Glutamatergic neuron (in vitro differentiated cells): ENCODE data around the gene LARP1. TPM values are rescaled to one million over a fixed set of nuclear protein-coding genes. Genes with fewer than 3 reads are reported as not detected.

ENCODE experiments used
- DNase-seq: peaks from one replicate; pipeline ENCODE4 v3.0.0; 2022
- H3K27ac Mint-ChIP-seq: one replicate; pipeline ENCODE4 v1.8.0; 2020; ENCODE audit warnings: mild to moderate bottlenecking, mixed read lengths, inconsistent platforms; ENCODE audit not compliant: unreplicated experiment
- H3K27me3 Mint-ChIP-seq: one replicate; pipeline ENCODE4 v1.8.0; 2020; ENCODE audit warnings: mild to moderate bottlenecking, moderate library complexity, mixed read lengths, inconsistent platforms; ENCODE audit not compliant: unreplicated experiment
- H3K36me3 Mint-ChIP-seq: one replicate; pipeline ENCODE4 v1.8.0; 2020; ENCODE audit warnings: mild to moderate bottlenecking, mixed read lengths, inconsistent platforms; ENCODE audit not compliant: unreplicated experiment
- H3K4me1 Mint-ChIP-seq: one replicate; pipeline ENCODE4 v1.8.0; 2020; ENCODE audit warnings: mild to moderate bottlenecking, low read depth, mixed read lengths, inconsistent platforms; ENCODE audit not compliant: unreplicated experiment
- H3K4me3 Mint-ChIP-seq: one replicate; pipeline ENCODE4 v1.8.0; 2020; ENCODE audit warnings: mild to moderate bottlenecking, mixed read lengths, inconsistent platforms; ENCODE audit not compliant: unreplicated experiment
- H3K9me3 Mint-ChIP-seq: one replicate; pipeline ENCODE4 v1.8.0; 2020; ENCODE audit warnings: mild to moderate bottlenecking, moderate library complexity, mixed read lengths, inconsistent platforms; ENCODE audit not compliant: unreplicated experiment
- total RNA-seq: library from RNA; stranded (reverse); fragmentation: NEBNext Ultra II Directional; extraction: Animal tissue kit (Norgen Biotek cat#: 25700); gene quantifications from one replicate; pipeline ENCODE4 v1.2.1, GENCODE V29; 2021; ENCODE audit not compliant: unreplicated experiment
- TF ChIP-seq, protein P1 (sequence below): fragments of 200-600 bp; sonication (generic); IDR thresholded peaks from one replicate; pipeline ENCODE4 v1.5.0; 2021; ENCODE audit not compliant: partially characterized antibody, unreplicated experiment

Gene LARP1
- total RNA-seq, 1 donor from 2014 or later, result 199 TPM

DNA sequence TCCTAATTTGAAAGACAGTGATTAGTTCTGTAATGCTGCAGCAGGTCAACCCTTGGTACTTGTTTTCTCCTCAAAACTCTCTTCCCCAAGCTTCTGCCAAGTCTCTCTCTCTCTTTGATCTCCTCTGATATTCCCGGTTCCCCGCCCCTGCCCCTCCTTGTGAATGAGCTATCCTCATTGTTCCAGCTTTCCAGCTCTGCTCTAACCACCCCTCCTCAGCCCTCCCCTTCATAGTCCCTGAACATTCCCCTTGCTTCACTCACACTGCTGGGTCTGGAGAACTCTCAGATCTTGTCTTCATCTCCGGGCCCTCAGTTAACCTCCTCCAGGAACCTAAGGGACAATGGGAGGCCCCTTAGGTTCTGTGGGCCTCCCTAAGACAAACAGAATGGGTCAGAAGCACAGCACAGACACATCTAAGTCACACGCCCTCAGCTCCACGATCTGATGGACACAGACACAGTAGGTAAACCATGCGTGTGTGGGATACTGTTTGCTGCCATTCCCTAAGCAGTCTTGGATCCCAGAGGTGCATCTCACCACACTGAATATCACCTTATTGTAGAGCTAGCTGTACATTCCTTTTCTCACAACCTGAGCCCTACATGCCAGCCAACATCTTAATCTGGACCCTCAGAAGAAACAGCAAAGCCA, 17.4 kb upstream of the LARP1 start:
- Mint-ChIP-seq H3K36me3 (no peaks in the 10 kb centered on the region), H3K9me3 (no peaks in the 10 kb centered on the region), H3K27me3 (peaks cover 1% of the 10 kb centered on the region), H3K27ac (no peak overlapping the region), H3K4me1 (no peaks in the 10 kb centered on the region), H3K4me3 (no peak overlapping the region)
- no peak for DNase-seq
- TF ChIP-seq, protein P1, sequence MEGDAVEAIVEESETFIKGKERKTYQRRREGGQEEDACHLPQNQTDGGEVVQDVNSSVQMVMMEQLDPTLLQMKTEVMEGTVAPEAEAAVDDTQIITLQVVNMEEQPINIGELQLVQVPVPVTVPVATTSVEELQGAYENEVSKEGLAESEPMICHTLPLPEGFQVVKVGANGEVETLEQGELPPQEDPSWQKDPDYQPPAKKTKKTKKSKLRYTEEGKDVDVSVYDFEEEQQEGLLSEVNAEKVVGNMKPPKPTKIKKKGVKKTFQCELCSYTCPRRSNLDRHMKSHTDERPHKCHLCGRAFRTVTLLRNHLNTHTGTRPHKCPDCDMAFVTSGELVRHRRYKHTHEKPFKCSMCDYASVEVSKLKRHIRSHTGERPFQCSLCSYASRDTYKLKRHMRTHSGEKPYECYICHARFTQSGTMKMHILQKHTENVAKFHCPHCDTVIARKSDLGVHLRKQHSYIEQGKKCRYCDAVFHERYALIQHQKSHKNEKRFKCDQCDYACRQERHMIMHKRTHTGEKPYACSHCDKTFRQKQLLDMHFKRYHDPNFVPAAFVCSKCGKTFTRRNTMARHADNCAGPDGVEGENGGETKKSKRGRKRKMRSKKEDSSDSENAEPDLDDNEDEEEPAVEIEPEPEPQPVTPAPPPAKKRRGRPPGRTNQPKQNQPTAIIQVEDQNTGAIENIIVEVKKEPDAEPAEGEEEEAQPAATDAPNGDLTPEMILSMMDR, result no peak

DNA sequence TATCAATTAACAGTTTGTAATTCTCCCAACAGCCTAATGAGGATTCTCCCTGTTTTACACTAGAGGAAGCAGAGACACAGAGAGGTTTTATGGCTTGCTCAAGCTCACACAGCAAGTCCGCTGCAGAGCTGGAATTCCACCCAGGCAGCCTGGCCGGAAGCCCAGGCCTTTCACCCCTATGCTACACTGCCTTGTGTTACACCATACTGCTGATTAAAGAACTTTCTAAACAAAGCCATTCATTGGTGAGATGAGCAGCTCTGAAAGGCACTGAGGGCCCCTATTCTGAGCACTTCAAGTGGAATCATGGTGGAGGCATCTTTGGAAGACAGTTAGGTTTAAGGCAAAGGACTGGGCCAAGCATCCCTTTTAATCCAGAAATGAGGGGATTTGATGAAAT, 14.7 kb upstream of the LARP1 start:
- Mint-ChIP-seq H3K9me3 (no peaks in the 10 kb centered on the region), H3K4me1 (no peaks in the 10 kb centered on the region), H3K4me3 (no peak overlapping the region), H3K27ac (no peak overlapping the region), H3K36me3 (no peaks in the 10 kb centered on the region), H3K27me3 (peaks cover 1% of the 10 kb centered on the region)
- TF ChIP-seq, protein P1, result no peak
- DNase-seq, result no peak

DNA sequence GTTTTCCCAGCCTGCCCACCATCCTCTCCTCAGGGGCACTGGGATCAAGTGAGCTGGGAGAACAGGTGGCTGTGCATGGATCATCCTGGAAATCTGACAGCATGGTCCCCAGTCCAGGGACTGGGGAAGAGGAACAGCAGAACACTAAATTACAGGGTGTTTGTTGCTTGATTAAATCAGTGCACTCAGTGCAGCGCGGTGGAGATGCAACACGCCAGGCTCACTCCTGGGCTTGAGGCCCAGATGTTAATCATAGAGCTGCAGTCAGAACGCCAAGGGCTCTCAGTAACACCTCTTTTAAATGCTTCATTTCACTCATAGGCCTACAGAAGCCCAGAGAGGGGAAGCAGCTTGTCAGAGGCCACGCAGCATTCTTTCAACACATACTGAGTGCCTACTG, 14.2 kb upstream of the LARP1 start:
- Mint-ChIP-seq H3K27me3 (peaks cover 1% of the 10 kb centered on the region), H3K4me1 (no peaks in the 10 kb centered on the region), H3K36me3 (no peaks in the 10 kb centered on the region), H3K27ac (peak overlapping the region; percentile 70), H3K9me3 (no peaks in the 10 kb centered on the region), H3K4me3 (no peak overlapping the region)
- TF ChIP-seq, protein P1, result no peak
- DNase-seq, result no peak

DNA sequence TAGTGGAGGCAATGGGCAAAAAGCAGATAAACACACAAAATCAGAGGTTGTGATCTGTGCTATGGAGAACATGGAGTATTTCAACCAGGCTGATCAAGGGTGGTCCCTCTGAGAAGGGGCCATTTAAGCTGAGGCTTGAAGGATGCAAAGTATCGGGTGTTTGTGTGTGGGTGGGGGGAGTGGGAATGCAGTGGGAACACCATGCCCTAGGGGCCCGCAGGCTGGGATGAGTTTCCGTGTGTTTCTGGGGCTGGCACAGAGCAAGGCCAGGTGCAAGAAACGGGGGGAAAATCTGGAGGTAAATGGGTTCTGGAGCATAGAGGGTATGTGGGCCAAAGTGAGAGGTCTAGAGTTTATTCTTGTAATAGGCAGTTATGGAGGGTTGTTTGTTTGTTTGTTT, 13.8 kb upstream of the LARP1 start:
- no peak for DNase-seq
- Mint-ChIP-seq H3K9me3 (no peaks in the 10 kb centered on the region), H3K4me3 (no peak overlapping the region), H3K27ac (peak overlapping the region; percentile 70), H3K36me3 (no peaks in the 10 kb centered on the region), H3K27me3 (peaks cover 1% of the 10 kb centered on the region), H3K4me1 (no peaks in the 10 kb centered on the region)
- TF ChIP-seq, protein P1, result no peak

DNA sequence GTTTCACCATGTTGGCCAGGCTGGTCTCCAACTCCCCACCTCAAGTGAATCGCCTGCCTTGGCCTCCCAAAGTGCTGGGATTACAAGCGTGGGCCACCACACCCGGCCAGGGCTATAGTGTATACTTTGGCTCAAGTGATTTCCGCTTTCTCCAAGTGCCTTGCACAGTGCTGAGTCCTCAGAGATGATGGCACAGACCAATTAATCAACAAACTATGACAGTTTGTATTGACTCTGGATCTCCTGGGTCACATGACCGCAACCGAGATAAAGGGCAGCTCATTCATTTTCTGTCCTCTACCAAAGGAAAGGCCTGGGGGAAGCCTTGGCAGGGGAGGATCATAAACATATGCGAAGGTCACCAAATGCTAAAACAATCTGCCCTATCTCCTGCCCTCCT, 11.4 kb upstream of the LARP1 start:
- Mint-ChIP-seq H3K4me1 (no peaks in the 10 kb centered on the region), H3K4me3 (no peak overlapping the region), H3K36me3 (no peaks in the 10 kb centered on the region), H3K27me3 (peaks cover 1% of the 10 kb centered on the region), H3K9me3 (no peaks in the 10 kb centered on the region), H3K27ac (no peak overlapping the region)
- TF ChIP-seq, protein P1, result no peak
- DNase-seq, result no peak
